Cardiac muscle cell (in vitro differentiated cells and primary cell): Measurements from ENCODE around the gene ARHGAP15. TPM values are rescaled to one million over a fixed set of nuclear protein-coding genes. Genes with fewer than 3 reads are reported as not detected.

Experiments used
- DNase-seq, 2 donors: peaks; one replicate each; pipeline versions ENCODE4 v3.0.0 to v3.0.0-alpha.2; 2010 to 2017; ENCODE audit warnings: low read depth in 1 of 2, low spot score in 1 of 2
- H3K27ac ChIP-seq: fragments of 200-600 bp; sonication (generic); 2 replicates; pipeline ENCODE4 v1.5.1; 2016
- H3K27me3 ChIP-seq: fragments of 200-600 bp; sonication (generic); 2 replicates; pipeline ENCODE4 v1.6.0; 2016; ENCODE audit warnings: control low read depth
- H3K36me3 ChIP-seq: fragments of 200-600 bp; sonication (generic); 2 replicates; pipeline ENCODE4 v1.5.1; 2016; ENCODE audit warnings: control low read depth
- H3K4me1 ChIP-seq: fragments of 200-600 bp; sonication (generic); 2 replicates; pipeline ENCODE4 v1.8.1; 2017; ENCODE audit warnings: low read depth, mild to moderate bottlenecking, mixed run types
- H3K4me3 ChIP-seq: fragments of 200-600 bp; sonication (generic); 2 replicates; pipeline ENCODE4 v1.5.1; 2016; ENCODE audit warnings: mild to moderate bottlenecking
- H3K9me3 ChIP-seq: fragments of 200-600 bp; sonication (generic); 2 replicates; pipeline ENCODE4 v1.5.1; 2017; ENCODE audit warnings: low read depth, mild to moderate bottlenecking, control low read depth
- CTCF ChIP-seq: IDR thresholded peaks from 2 replicates; pipeline ENCODE4 v1.5.1; 2012; ENCODE audit warnings: low read depth, mild to moderate bottlenecking, low read length
- polyA plus RNA-seq: library from polyadenylated mRNA; unstranded; fragments of >200 nt; fragmentation: Nextera tagmentation; extraction: Ambion mirVana; gene quantifications from 2 replicates; pipeline ENCODE4 v1.2.1, GENCODE V29; 2016
- total RNA-seq: library from RNA; depleted of rRNA; stranded (reverse); fragments of >200 nt; gene quantifications from 2 replicates; pipeline ENCODE4 v1.2.3, GENCODE V29; 2016

ARHGAP15 gene
- total and polyA plus RNA-seq, 2 experiments from 2014 or later, result not detected

GRCh38 chr2:143186876-143187275 is 57.7 kb downstream of the ARHGAP15 start:
- H3K9me3 ChIP-seq, result no peaks in the 10 kb centered on the region
- peaks cover 12% of the 10 kb centered on the region for H3K4me1 ChIP-seq
- no peaks in the 10 kb centered on the region for H3K27me3 ChIP-seq
- H3K27ac ChIP-seq, result no peak overlapping the region
- DNase-seq, result no peak
- H3K4me3 ChIP-seq, result no peak overlapping the region
- no peak for TF ChIP-seq CTCF
- no peaks in the 10 kb centered on the region for H3K36me3 ChIP-seq

GRCh38 chr2:143190431-143190830 is 61.2 kb downstream of the ARHGAP15 start:
- Histone ChIP-seq H3K4me1 (peaks cover 4% of the 10 kb centered on the region), H3K4me3 (no peak overlapping the region), H3K9me3 (no peaks in the 10 kb centered on the region), H3K36me3 (no peaks in the 10 kb centered on the region), H3K27ac (no peak overlapping the region), H3K27me3 (no peaks in the 10 kb centered on the region)
- DNase-seq, result no peak
- TF ChIP-seq CTCF, result no peak

GRCh38 chr2:143192106-143192505 is 62.9 kb downstream of the ARHGAP15 start:
- H3K9me3 ChIP-seq, result no peaks in the 10 kb centered on the region
- H3K27me3 ChIP-seq, result no peaks in the 10 kb centered on the region
- H3K36me3 ChIP-seq, result no peaks in the 10 kb centered on the region
- TF ChIP-seq CTCF, result no peak
- no peak for DNase-seq
- no peak overlapping the region for H3K4me3 ChIP-seq
- no peak overlapping the region for H3K27ac ChIP-seq
- H3K4me1 ChIP-seq, result peaks cover 4% of the 10 kb centered on the region

GRCh38 chr2:143192716-143193115 is 63.5 kb downstream of the ARHGAP15 start:
- Histone ChIP-seq H3K27ac (no peak overlapping the region), H3K27me3 (no peaks in the 10 kb centered on the region), H3K9me3 (no peaks in the 10 kb centered on the region), H3K36me3 (no peaks in the 10 kb centered on the region), H3K4me3 (no peak overlapping the region), H3K4me1 (peaks cover 4% of the 10 kb centered on the region)
- TF ChIP-seq CTCF, result no peak
- DNase-seq, result no peak

- no peak for TF ChIP-seq CTCF
- Histone ChIP-seq H3K4me1 (peaks cover 4% of the 10 kb centered on the region), H3K27me3 (no peaks in the 10 kb centered on the region), H3K4me3 (no peak overlapping the region), H3K9me3 (no peaks in the 10 kb centered on the region), H3K36me3 (no peaks in the 10 kb centered on the region), H3K27ac (no peak overlapping the region)
- DNase-seq, result no peak
Observed at GRCh38 chr2:143193121-143193520, 63.9 kb downstream of the ARHGAP15 start.

- DNase-seq, result no peak
- H3K27me3 ChIP-seq, result no peaks in the 10 kb centered on the region
- no peaks in the 10 kb centered on the region for H3K36me3 ChIP-seq
- H3K9me3 ChIP-seq, result no peaks in the 10 kb centered on the region
- peaks cover 4% of the 10 kb centered on the region for H3K4me1 ChIP-seq
- no peak overlapping the region for H3K27ac ChIP-seq
- no peak overlapping the region for H3K4me3 ChIP-seq
- no peak for TF ChIP-seq CTCF
Observed at GRCh38 chr2:143195511-143195910, 66.3 kb downstream of the ARHGAP15 start.
